Mucosa of descending colon (tissue), 3 donors: Measurements from ENCODE around the gene FOXP1. TPM values are rescaled to one million over a fixed set of nuclear protein-coding genes. Genes with fewer than 3 reads are reported as not detected.

Experiments used
- ATAC-seq: fragments of 200-7000 bp; cut with Tn5 transposase; one replicate; pipeline ENCODE4 v1.9.1; 2020; ENCODE audit warnings: mild to moderate bottlenecking, moderate library complexity
- DNase-seq, 3 donors: peaks; one replicate each; pipeline ENCODE4 v3.0.0-alpha.2; 2020
- H3K36me3 ChIP-seq: fragments of 200-600 bp; one replicate; pipeline ENCODE4 v1.8.0; 2021; ENCODE audit warnings: low read depth, mild to moderate bottlenecking
- H3K4me1 ChIP-seq: fragments of 200-600 bp; one replicate; pipeline ENCODE4 v1.8.0; 2021; ENCODE audit warnings: low read depth, mild to moderate bottlenecking
- H3K4me3 ChIP-seq: fragments of 200-600 bp; one replicate; pipeline ENCODE4 v1.8.0; 2021; ENCODE audit warnings: mild to moderate bottlenecking
- H3K9me3 ChIP-seq: fragments of 200-600 bp; one replicate; pipeline ENCODE4 v1.8.0; 2021; ENCODE audit warnings: mild to moderate bottlenecking
- intact Hi-C, 2 donors: fragments of 100-400 bp; cut with DNase I in 1 of 2; cut with micrococcal nuclease in 1 of 2; formaldehyde crosslinking; loops; one replicate each; pipeline versions ENCODE4 v1.11.0 to v1.11.1; 2022; cut with DNase I, micrococcal nuclease
- total RNA-seq, 3 donors: library from RNA; stranded (reverse); fragmentation: NEBNext Ultra II Directional in 2 of 3; extraction: Animal tissue kit (Norgen Biotek cat#: 25700) in 2 of 3; gene quantifications; one replicate each; pipeline versions ENCODE4 v1.2.1 to v1.2.4, GENCODE V29; 2021 to 2023
- TF ChIP-seq, protein P1 (sequence below): fragments of 200-600 bp; IDR thresholded peaks from one replicate; pipeline ENCODE4 v1.8.0; 2022; ENCODE audit warnings: antibody characterized with exemption, mild to moderate bottlenecking
- donor health status: DM: no; HTN: no; CAD: no; lungs with moderate emphysema.
- donor health status: DM: no; HTN: no; CAD: no.
- donor health status: DM: no; HTN: yes; CAD: no.

Gene FOXP1
- total RNA-seq, 3 donors from 2014 or later: 133 to 217 (median 214) TPM

DNA sequence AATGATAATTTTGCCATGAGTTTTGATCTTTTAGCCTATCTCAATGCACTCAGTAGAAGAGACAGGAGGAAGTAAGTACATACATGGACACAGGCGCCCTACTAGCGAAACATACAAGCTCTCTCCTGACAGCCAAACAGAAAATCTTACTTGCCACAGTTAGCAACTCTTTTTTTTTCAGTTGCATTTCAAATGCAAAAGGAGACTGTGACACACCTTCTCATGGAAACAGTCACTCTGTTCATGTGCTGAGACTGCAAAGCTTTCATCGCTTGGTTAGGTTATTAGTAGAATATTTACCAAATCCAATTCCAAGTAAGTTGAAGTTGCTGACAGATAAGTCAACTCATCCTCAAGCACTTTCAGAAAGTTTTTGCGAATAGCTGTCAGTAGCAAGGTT lies 223.3 kb downstream of the FOXP1 start:
- TF ChIP-seq, protein P1, sequence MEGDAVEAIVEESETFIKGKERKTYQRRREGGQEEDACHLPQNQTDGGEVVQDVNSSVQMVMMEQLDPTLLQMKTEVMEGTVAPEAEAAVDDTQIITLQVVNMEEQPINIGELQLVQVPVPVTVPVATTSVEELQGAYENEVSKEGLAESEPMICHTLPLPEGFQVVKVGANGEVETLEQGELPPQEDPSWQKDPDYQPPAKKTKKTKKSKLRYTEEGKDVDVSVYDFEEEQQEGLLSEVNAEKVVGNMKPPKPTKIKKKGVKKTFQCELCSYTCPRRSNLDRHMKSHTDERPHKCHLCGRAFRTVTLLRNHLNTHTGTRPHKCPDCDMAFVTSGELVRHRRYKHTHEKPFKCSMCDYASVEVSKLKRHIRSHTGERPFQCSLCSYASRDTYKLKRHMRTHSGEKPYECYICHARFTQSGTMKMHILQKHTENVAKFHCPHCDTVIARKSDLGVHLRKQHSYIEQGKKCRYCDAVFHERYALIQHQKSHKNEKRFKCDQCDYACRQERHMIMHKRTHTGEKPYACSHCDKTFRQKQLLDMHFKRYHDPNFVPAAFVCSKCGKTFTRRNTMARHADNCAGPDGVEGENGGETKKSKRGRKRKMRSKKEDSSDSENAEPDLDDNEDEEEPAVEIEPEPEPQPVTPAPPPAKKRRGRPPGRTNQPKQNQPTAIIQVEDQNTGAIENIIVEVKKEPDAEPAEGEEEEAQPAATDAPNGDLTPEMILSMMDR: no peak
- intact Hi-C loops: no loop called here
- H3K4me1 ChIP-seq: no peaks in the 10 kb centered on the region
- no peak for ATAC-seq
- DNase-seq: no peak
- H3K9me3 ChIP-seq: no peaks in the 10 kb centered on the region
- no peaks in the 10 kb centered on the region for H3K36me3 ChIP-seq
- no peak overlapping the region for H3K4me3 ChIP-seq

GRCh38 chr3:71358243-71358642 lies 225.3 kb downstream of the FOXP1 start:
- TF ChIP-seq, protein P1: no peak

GRCh38 chr3:71356265-71356664 lies 227.3 kb downstream of the FOXP1 start:
- DNase-seq: no peak
- intact Hi-C loops: no loop called here
- no peaks in the 10 kb centered on the region for H3K4me1 ChIP-seq
- TF ChIP-seq, protein P1: no peak
- no peaks in the 10 kb centered on the region for H3K36me3 ChIP-seq
- no peak overlapping the region for H3K4me3 ChIP-seq
- no peaks in the 10 kb centered on the region for H3K9me3 ChIP-seq
- peak; percentile 14 for ATAC-seq

More at GRCh38 chr3:71358243-71358642, 225.3 kb downstream of the FOXP1 start:
- intact Hi-C loops: no loop called here
- Histone ChIP-seq H3K4me1 (no peaks in the 10 kb centered on the region), H3K36me3 (no peaks in the 10 kb centered on the region), H3K4me3 (no peak overlapping the region), H3K9me3 (no peaks in the 10 kb centered on the region)
- ATAC-seq (no peak), DNase-seq (no peak)

DNA sequence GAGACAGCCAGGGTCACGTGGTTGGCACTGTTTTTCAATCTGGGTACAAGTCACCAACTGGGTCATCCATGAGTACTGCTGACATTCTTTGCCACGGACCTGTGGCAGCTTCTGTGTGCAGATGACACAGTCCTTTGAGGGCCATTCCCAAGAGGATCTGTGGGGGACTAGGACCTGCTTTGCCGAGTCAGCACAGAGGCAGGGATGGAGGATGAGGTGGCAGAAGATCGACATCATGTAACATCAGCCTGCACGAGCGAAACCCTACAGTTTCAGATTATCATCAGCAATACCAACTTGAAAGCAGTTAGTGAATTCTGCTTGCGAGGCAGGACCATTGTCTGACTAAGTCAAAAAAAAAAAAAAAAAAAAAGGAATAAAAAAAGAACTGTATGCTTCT lies 227.7 kb downstream of the FOXP1 start:
- DNase-seq (no peak), ATAC-seq (no peak)
- H3K4me3 ChIP-seq: no peak overlapping the region
- H3K4me1 ChIP-seq: no peaks in the 10 kb centered on the region
- intact Hi-C loops: no loop called here
- H3K9me3 ChIP-seq: no peaks in the 10 kb centered on the region
- no peaks in the 10 kb centered on the region for H3K36me3 ChIP-seq
- TF ChIP-seq, protein P1: no peak

- no peak overlapping the region for H3K4me3 ChIP-seq
- peak; percentile 69 for ATAC-seq
- DNase-seq: no peak
- TF ChIP-seq, protein P1: no peak
- intact Hi-C loops: no loop called here
- no peaks in the 10 kb centered on the region for H3K9me3 ChIP-seq
- no peaks in the 10 kb centered on the region for H3K36me3 ChIP-seq
- no peaks in the 10 kb centered on the region for H3K4me1 ChIP-seq
Measured at GRCh38 chr3:71355037-71355436, 228.5 kb downstream of the FOXP1 start.
